HCT116 (cell line): ENCODE results near the gene CFAP221. TPM values are rescaled to one million over a fixed set of nuclear protein-coding genes. Genes with fewer than 3 reads are reported as not detected.

ENCODE experiments used
- ATAC-seq: fragments of 200-7000 bp; cut with Tn5 transposase; 2 replicates; pipeline ENCODE4 v1.9.1; 2020; ENCODE audit warnings: mild to moderate bottlenecking, moderate library complexity
- BruUV-seq: library from RNA; stranded (reverse); fragments of 400-500 nt; replicated peaks from 2 replicates; lab custom pipeline; 2021; lab: Mats Ljungman, UMichigan
- CTCF ChIA-PET: fragments of 300-600 bp; sonication (Branson Sonifier 250); formaldehyde crosslinking; loops from one replicate; lab custom pipeline; 2021; ENCODE audit warnings: antibody characterized with exemption; lab: Charles Lee
- POLR2A ChIA-PET: fragments of 300-600, 350-600 bp; sonication (Branson Sonifier 250); formaldehyde crosslinking; loops from one replicate; lab custom pipeline; 2021; ENCODE audit warnings: antibody characterized with exemption; lab: Charles Lee
- RAD21 ChIA-PET, 2 experiments: fragments of 300-600 bp; sonication (Branson Sonifier 250); formaldehyde crosslinking; loops; one replicate each; lab custom pipeline; 2023; ENCODE audit warnings: low total read pairs in 2 of 2; ENCODE audit not compliant: uncharacterized antibody in 2 of 2, unreplicated experiment in 2 of 2, low non-redundant PET in 1 of 2; lab: Charles Lee
- DNase-seq: peaks from one replicate; pipeline ENCODE4 v3.0.0-alpha.2; 2010; ENCODE audit warnings: low read depth, low spot score
- H2AFZ ChIP-seq: fragments of 200-600 bp; shearing (Covaris generic), sonication (generic); 2 replicates; pipeline ENCODE4 v1.6.1; 2017; ENCODE audit warnings: low read depth, mixed run types, mixed read lengths, antibody characterized with exemption, low read length; ENCODE audit not compliant: poor library complexity, severe bottlenecking
- H3K27ac ChIP-seq: 2 replicates; pipeline ENCODE4 v1.5.1; 2012; ENCODE audit warnings: low read depth, low read length
- H3K27me3 ChIP-seq: fragments of 200-600 bp; sonication (generic); 2 replicates; pipeline ENCODE4 v1.6.1; 2016; ENCODE audit warnings: mixed run types, low read length, mixed read lengths; ENCODE audit not compliant: insufficient read depth
- H3K36me3 ChIP-seq, 2 experiments: fragments of 200-500 bp in 1 of 2; fragments of 200-600 bp in 1 of 2; sonication (Bioruptor generic) in 1 of 2; sonication (generic) in 1 of 2; 2 replicates each; pipeline versions ENCODE4 v1.5.1 to v1.6.1; 2014 to 2016; ENCODE audit warnings: low read length in 2 of 2, inconsistent platforms in 1 of 2, mixed read lengths in 1 of 2, mixed run types in 1 of 2; ENCODE audit not compliant: insufficient read depth in 2 of 2, control insufficient read depth in 1 of 2
- H3K4me1 ChIP-seq, 2 experiments: fragments of 200-600 bp in 1 of 2; sonication (generic) in 1 of 2; 2 replicates each; pipeline versions ENCODE4 v1.5.1 to v1.6.1; 2012 to 2017; ENCODE audit warnings: low read length in 2 of 2, inconsistent platforms in 1 of 2, mild to moderate bottlenecking in 1 of 2, mixed read lengths in 1 of 2, mixed run types in 1 of 2, moderate library complexity in 1 of 2; ENCODE audit not compliant: insufficient read depth in 2 of 2, control insufficient read depth in 1 of 2
- H3K4me2 ChIP-seq: fragments of 200-600 bp; sonication (generic); 2 replicates; pipeline ENCODE4 v1.6.1; 2017; ENCODE audit warnings: mixed run types, low read length, mixed read lengths
- H3K4me3 ChIP-seq, 2 experiments: fragments of 200-600 bp in 1 of 2; sonication (generic) in 1 of 2; replicated peaks in 1 of 2; 2 replicates each; pipeline ENCODE4 v1.5.1; 2011 to 2016; ENCODE audit warnings: low read length in 2 of 2, control low read depth in 1 of 2, low read depth in 1 of 2, mild to moderate bottlenecking in 1 of 2, mixed read lengths in 1 of 2, mixed run types in 1 of 2
- H3K79me2 ChIP-seq: fragments of 200-600 bp; sonication (generic); 2 replicates; pipeline ENCODE4 v1.6.1; 2017; ENCODE audit warnings: mild to moderate bottlenecking, mixed run types, low read length, moderate library complexity, mixed read lengths; ENCODE audit not compliant: insufficient read depth
- H3K9ac ChIP-seq: fragments of 200-600 bp; sonication (generic); 2 replicates; pipeline ENCODE4 v1.6.1; 2016; ENCODE audit warnings: low read length, mixed read lengths
- H3K9me2 ChIP-seq: fragments of 200-600 bp; sonication (generic), shearing (Covaris generic); 2 replicates; pipeline ENCODE4 v1.6.1; 2017; ENCODE audit warnings: mixed run types, mild to moderate bottlenecking, moderate library complexity; ENCODE audit not compliant: insufficient read depth
- H3K9me3 ChIP-seq, 2 experiments: fragments of 200-500 bp in 1 of 2; fragments of 200-600 bp in 1 of 2; sonication (Bioruptor generic) in 1 of 2; sonication (generic) in 1 of 2; 2 replicates each; pipeline ENCODE4 v1.6.1; 2014 to 2017; ENCODE audit warnings: low read length in 2 of 2, mixed read lengths in 2 of 2, inconsistent platforms in 1 of 2, low read depth in 1 of 2, mild to moderate bottlenecking in 1 of 2, mixed run types in 1 of 2, moderate library complexity in 1 of 2; ENCODE audit not compliant: control insufficient read depth in 1 of 2, insufficient read depth in 1 of 2
- H4K20me1 ChIP-seq: fragments of 200-600 bp; sonication (generic), shearing (Covaris generic); 2 replicates; pipeline ENCODE4 v1.6.1; 2017; ENCODE audit warnings: mixed run types, mild to moderate bottlenecking, moderate library complexity; ENCODE audit not compliant: insufficient read depth
- ATF3 ChIP-seq: IDR thresholded peaks from 2 replicates; pipeline ENCODE4 v1.6.1; 2012
- CBX3 ChIP-seq: IDR thresholded peaks from 2 replicates; pipeline ENCODE4 v1.6.1; 2012; ENCODE audit warnings: low read depth
- CEBPB ChIP-seq: IDR thresholded peaks from 2 replicates; pipeline ENCODE4 v1.6.1; 2012; ENCODE audit warnings: low read depth
- CTCF ChIP-seq, 3 experiments: fragments of 200-600 bp in 1 of 3; sonication (generic) in 1 of 3; IDR thresholded peaks in 2 of 3; conservative IDR thresholded peaks in 1 of 3; 2 replicates each; pipeline ENCODE4 v1.5.1; 2012 to 2017; ENCODE audit warnings: low read depth in 2 of 3, low read length in 2 of 3, antibody characterized with exemption in 1 of 3, borderline replicate concordance in 1 of 3, control low read depth in 1 of 3, mild to moderate bottlenecking in 1 of 3, mixed read lengths in 1 of 3, mixed run types in 1 of 3, moderate library complexity in 1 of 3; ENCODE audit not compliant: insufficient read depth in 1 of 3
- EZH2 ChIP-seq: fragments of 200-600 bp; sonication (generic); IDR thresholded peaks from 2 replicates; pipeline ENCODE4 v1.6.1; 2017; ENCODE audit warnings: antibody characterized with exemption, mixed run types
- EZH2phosphoT487 ChIP-seq: fragments of 200-600 bp; IDR thresholded peaks from 2 replicates; pipeline ENCODE4 v1.6.1; 2018; ENCODE audit warnings: antibody characterized with exemption, borderline replicate concordance
- JUND ChIP-seq: IDR thresholded peaks from 2 replicates; pipeline ENCODE4 v1.6.1; 2012
- SP1 ChIP-seq: IDR thresholded peaks from 2 replicates; pipeline ENCODE4 v1.6.1; 2012; ENCODE audit warnings: low read depth
- SRF ChIP-seq: IDR thresholded peaks from 2 replicates; pipeline ENCODE4 v1.6.1; 2012; ENCODE audit warnings: low read depth
- ZFX ChIP-seq: fragments of 450-650 bp; IDR thresholded peaks from 2 replicates; pipeline ENCODE4 v1.6.1; 2017
- intact Hi-C: fragments of 100-400 bp; cut with micrococcal nuclease; formaldehyde crosslinking; loops from 2 replicates; pipeline ENCODE4 v1.10.0; 2022
- total RNA-seq: library from RNA; stranded (reverse); gene quantifications from one replicate; pipeline ENCODE4 v1.2.1, GENCODE V29; 2021; ENCODE audit not compliant: unreplicated experiment

CFAP221 gene
- total RNA-seq, 1 experiment from 2014 or later = 0.96 TPM

GRCh38 chr2:119683074-119683712 is 138.9 kb downstream of the CFAP221 start:
- Histone ChIP-seq H2AFZ (no peak overlapping the region), H3K27ac (no peak overlapping the region), H3K36me3 (peaks cover 3 to 15% of the 10 kb centered on the region in 2 experiments; a peak in 2 of 4 replicates), H3K4me2 (no peak overlapping the region), H3K4me3 (no peak overlapping the region), H3K9me3 (no peaks in the 10 kb centered on the region), H3K9me2 (no peaks in the 10 kb centered on the region), H3K27me3 (no peaks in the 10 kb centered on the region), H3K4me1 (peaks cover 3 to 17% of the 10 kb centered on the region in 2 experiments; a peak in 3 of 4 replicates), H4K20me1 (no peaks in the 10 kb centered on the region), H3K79me2 (peaks cover 36% of the 10 kb centered on the region), H3K9ac (no peak overlapping the region)
- intact Hi-C loops = no loop called here
- ATAC-seq = no peak
- no peak for DNase-seq
- ChIA-PET RAD21 (no interaction called here), CTCF (no interaction called here), POLR2A (no interaction called here)
- TF ChIP-seq SRF = no peak
- no peak for TF ChIP-seq EZH2phosphoT487
- no peak for TF ChIP-seq SP1
- no peak for TF ChIP-seq CBX3
- TF ChIP-seq ZFX = no peak
- no TSS peak for BruUV-seq

DNA sequence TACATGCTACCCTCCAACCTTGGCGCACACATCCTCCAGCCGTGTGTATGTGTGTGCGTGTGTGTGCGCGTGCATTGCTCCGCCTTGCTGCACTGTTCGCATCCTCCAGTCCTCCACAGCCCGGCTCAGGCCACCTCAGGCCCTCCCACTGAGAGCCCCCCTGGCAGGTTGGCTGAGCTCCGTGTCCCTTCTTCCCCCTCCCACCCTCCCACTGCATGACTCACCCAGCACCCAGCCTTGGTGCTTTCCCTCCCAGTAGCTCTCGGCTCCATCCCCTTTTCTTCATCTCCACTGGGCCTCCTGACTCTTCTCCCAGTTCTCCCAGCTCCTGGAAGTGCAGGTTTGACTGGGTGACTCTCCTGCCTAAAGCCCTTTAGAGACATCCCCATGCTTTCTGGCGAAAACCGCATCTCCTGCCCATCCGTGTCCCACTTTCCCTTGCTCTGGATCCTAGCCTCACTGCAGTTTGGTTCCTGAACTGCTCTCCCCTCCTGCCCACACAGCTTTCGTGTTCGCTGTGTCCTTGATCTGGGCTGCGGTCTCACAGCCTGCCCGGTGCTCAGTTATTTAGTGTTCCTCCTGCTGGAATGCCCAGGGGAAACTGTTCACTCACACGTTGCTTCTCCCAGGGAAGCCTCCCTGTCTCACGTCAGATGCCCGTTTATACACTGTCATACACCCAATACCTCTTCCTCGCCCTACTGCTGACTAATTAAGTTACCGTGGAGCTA is 139.6 kb downstream of the CFAP221 start:
- Histone ChIP-seq H3K36me3 (peaks cover 3 to 15% of the 10 kb centered on the region in 2 experiments; a peak in 2 of 4 replicates), H3K4me2 (no peak overlapping the region), H3K27me3 (no peaks in the 10 kb centered on the region), H3K4me3 (no peak overlapping the region), H3K79me2 (peaks cover 36% of the 10 kb centered on the region), H3K27ac (no peak overlapping the region), H3K9me2 (no peaks in the 10 kb centered on the region), H3K9ac (no peak overlapping the region), H2AFZ (no peak overlapping the region), H3K4me1 (peaks cover 3 to 13% of the 10 kb centered on the region in 2 experiments; a peak in 3 of 4 replicates), H3K9me3 (no peaks in the 10 kb centered on the region), H4K20me1 (no peaks in the 10 kb centered on the region)
- ChIA-PET CTCF (no interaction called here), POLR2A (no interaction called here), RAD21 (no interaction called here)
- no peak for DNase-seq
- intact Hi-C loops = no loop called here
- ATAC-seq = no peak
- no TSS peak for BruUV-seq
- no peak for TF ChIP-seq ATF3
- no peak for TF ChIP-seq CEBPB
- no peak for TF ChIP-seq SP1
- TF ChIP-seq EZH2 = no peak
- no peak for TF ChIP-seq CTCF (IDR thresholded peaks at IDR 0.05 in 2 of 3, conservative IDR thresholded peaks at IDR 0.05 in 1 of 3; ENCODE audit: borderline replicate concordance in 1 of 3, insufficient read depth in 1 of 3, low read depth in 2 of 3, low read length in 2 of 3)
- TF ChIP-seq JUND = no peak
- TF ChIP-seq CBX3 = no peak
- no peak for TF ChIP-seq SRF
